OCI-LY7 (cell line): ENCODE measurements around the gene STKLD1.

Source experiments
- EZH2phosphoT487 ChIP-seq: fragments of 200-600 bp; sonication (generic); IDR thresholded peaks from 2 replicates; pipeline ENCODE4 v1.6.1; 2018; ENCODE audit warnings: low read depth, borderline replicate concordance, mild to moderate bottlenecking, mixed run types, antibody characterized with exemption, low read length, moderate library complexity, mixed read lengths
- TF ChIP-seq, protein P1 (sequence below): fragments of 200-600 bp; sonication (generic); conservative IDR thresholded peaks from 2 replicates; pipeline ENCODE4 v1.5.1; 2014; ENCODE audit warnings: mild to moderate bottlenecking, antibody characterized with exemption, low read length, moderate library complexity, mixed read lengths

DNA sequence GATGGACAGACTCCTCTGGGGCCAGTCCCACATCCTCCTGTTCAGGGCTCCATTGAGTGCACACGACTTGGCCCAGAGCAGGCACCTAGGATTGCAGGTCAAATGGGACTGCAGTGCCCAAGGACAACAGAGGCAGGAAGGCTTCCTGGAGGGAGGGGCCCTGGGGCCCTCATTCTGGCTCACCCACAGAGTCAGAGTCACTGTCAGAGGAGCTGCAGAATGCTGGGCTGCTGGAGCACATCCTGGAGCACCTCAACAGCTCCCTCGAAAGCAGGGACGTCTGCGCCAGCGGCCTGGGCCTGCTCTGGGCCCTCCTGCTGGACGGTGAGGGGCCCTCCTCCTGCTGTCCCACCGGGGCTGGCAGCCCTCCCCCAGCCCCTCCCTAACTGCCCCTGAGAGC is 26.5 kb downstream of the STKLD1 start:
- TF ChIP-seq, protein P1, sequence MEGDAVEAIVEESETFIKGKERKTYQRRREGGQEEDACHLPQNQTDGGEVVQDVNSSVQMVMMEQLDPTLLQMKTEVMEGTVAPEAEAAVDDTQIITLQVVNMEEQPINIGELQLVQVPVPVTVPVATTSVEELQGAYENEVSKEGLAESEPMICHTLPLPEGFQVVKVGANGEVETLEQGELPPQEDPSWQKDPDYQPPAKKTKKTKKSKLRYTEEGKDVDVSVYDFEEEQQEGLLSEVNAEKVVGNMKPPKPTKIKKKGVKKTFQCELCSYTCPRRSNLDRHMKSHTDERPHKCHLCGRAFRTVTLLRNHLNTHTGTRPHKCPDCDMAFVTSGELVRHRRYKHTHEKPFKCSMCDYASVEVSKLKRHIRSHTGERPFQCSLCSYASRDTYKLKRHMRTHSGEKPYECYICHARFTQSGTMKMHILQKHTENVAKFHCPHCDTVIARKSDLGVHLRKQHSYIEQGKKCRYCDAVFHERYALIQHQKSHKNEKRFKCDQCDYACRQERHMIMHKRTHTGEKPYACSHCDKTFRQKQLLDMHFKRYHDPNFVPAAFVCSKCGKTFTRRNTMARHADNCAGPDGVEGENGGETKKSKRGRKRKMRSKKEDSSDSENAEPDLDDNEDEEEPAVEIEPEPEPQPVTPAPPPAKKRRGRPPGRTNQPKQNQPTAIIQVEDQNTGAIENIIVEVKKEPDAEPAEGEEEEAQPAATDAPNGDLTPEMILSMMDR = no peak
- TF ChIP-seq EZH2phosphoT487 = no peak
